Activated naive CD8-positive, alpha-beta T cell (primary cell): ENCODE results near the gene TMEM60.
"Not testable (repeated sequence)": the region's sequence is repeated elsewhere in the genome, so short reads cannot be mapped to it uniquely, and the experiment has no call there.

Experiments
- H3K27ac Mint-ChIP-seq: one replicate; pipeline ENCODE4 v1.8.0; 2021; ENCODE audit warnings: mixed read lengths
- H3K27me3 Mint-ChIP-seq: one replicate; pipeline ENCODE4 v1.8.0; 2021; ENCODE audit warnings: mixed read lengths
- H3K36me3 Mint-ChIP-seq: one replicate; pipeline ENCODE4 v1.8.0; 2021; ENCODE audit warnings: mixed read lengths
- H3K4me1 Mint-ChIP-seq: one replicate; pipeline ENCODE4 v1.8.0; 2021; ENCODE audit warnings: low read depth, mixed read lengths
- H3K4me3 Mint-ChIP-seq: one replicate; pipeline ENCODE4 v1.8.0; 2021; ENCODE audit warnings: mild to moderate bottlenecking, mixed read lengths
- H3K9me3 Mint-ChIP-seq: one replicate; pipeline ENCODE4 v1.8.0; 2021; ENCODE audit warnings: low read depth, mixed read lengths

TMEM60 gene

DNA sequence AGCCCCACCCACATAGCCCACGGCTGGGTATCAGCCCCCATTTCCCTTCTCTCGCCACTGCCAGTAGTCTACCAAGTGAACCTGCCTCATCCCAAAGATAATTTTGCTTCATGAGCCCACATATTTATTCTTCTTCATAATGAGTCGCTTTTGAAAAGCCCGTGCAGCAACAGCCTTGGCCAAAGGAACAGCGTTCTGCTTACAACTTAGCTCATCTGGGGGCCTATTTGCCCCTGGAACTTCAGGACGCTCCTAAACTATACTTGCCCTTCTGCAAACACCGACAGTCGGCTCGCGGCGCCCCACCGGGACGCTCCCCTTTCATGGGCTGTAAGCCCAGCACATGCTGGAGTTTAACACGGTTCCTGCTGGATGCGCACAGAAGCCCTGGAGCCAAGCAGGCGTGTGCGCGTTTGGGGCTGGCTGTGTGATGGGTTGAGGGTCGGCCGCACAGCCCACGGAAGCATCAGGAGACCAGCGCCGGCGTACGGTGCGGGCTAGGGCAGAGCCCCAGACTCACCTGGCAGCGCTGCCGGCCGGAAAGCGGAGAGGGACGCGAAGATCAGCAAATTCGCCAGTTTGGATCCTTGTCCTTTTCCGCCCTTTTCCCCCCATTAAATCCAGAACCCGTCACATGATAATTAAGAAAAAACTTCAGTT, 370 bp downstream of the TMEM60 start:
- H3K9me3 Mint-ChIP-seq = no peaks in the 10 kb centered on the region
- H3K4me3 Mint-ChIP-seq = peak overlapping the region; percentile 96
- peaks cover 7% of the 10 kb centered on the region for H3K36me3 Mint-ChIP-seq
- peaks cover 70% of the 10 kb centered on the region for H3K4me1 Mint-ChIP-seq
- peak overlapping the region; percentile 85 for H3K27ac Mint-ChIP-seq
- H3K27me3 Mint-ChIP-seq = no peaks in the 10 kb centered on the region

DNA sequence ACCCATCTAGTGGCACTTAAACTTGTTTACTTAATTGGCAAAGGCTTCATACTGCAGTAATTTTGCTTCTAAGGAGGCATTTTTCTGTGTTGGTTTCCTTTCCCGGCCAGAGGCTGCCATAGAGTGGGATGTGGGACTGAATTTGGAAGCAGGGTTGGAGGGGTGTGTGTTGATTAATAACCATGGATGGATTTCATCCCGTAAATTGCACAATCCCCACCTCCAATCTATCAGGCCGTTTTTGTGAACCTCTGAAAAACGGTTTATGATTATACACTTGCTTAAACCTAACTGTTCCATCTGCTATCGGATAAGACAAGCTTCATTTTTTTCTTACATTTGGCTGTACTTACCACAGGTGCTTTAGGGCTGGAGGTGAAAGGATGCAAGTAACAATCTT, 1.3 kb downstream of the TMEM60 start:
- Mint-ChIP-seq H3K27ac (peak overlapping the region; percentile 85), H3K9me3 (no peaks in the 10 kb centered on the region), H3K4me1 (peaks cover 63% of the 10 kb centered on the region), H3K36me3 (peaks cover 7% of the 10 kb centered on the region), H3K27me3 (no peaks in the 10 kb centered on the region), H3K4me3 (peak overlapping the region; percentile 96)

DNA sequence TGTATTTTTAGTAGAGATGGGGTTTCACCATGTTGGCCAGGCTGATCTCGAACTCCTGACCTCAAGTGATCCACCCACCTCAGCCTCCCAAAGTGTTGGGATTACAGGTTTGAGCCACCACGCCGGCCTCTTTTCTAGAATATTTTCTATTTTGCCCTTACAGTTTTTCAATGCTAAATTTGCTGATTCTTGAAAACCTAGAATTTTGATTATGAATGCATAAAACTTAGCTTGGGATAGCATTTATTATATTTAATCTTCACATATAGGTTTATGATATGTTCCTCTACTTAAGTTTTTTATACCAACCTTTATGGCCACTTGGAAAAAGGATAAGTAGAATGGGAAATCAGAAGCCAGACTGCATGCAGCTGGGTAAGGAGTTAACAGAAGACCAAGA, 2.1 kb downstream of the TMEM60 start:
- Mint-ChIP-seq H3K9me3 (no peaks in the 10 kb centered on the region), H3K27me3 (no peaks in the 10 kb centered on the region), H3K4me1 (peaks cover 56% of the 10 kb centered on the region), H3K4me3 (peak overlapping the region; percentile 96), H3K27ac (peak overlapping the region; percentile 71), H3K36me3 (peaks cover 7% of the 10 kb centered on the region)

DNA sequence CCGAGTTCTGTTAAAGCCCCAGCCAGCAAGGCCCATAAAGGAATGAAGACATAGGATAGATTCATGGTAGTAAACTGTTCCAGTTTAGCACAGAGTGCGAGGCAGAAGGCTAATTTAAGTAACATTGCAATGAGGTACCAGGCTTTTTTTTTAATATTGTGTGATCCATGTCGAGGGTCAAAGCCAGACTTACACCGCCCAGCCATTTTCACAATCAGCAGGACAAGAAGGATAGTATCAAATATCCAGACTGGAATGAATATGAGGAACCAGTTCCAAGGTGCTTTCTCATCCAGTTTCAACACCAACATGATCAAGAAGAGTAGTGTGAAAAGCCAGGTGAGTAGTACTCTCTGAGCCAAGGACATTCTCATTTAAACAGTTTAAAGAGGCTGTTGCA, 4.2 kb downstream of the TMEM60 start:
- Mint-ChIP-seq H3K27me3 (no peaks in the 10 kb centered on the region), H3K4me3 (no peak overlapping the region), H3K27ac (peak overlapping the region; percentile 30), H3K36me3 (peaks cover 7% of the 10 kb centered on the region), H3K9me3 (no peaks in the 10 kb centered on the region), H3K4me1 (peaks cover 41% of the 10 kb centered on the region)

DNA sequence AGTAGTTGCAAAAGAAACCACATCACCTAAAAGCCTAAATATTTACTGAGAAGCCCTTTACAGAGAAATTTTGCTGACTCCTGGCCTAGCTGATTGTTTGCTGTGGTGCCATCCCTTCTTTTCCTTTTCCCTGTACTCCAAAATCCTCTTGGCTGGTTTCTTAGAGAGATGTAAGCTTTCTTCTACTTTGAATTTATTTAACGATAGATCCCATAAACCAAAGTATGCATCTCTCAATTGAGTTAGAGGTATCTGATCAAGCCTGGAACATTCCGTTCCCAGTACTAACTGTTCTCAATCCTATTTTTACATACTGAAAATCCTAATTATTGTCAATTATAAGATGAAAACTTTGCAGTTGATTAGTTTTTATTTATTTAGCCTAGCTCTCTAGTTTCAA, 6.3 kb downstream of the TMEM60 start:
- Mint-ChIP-seq H3K27me3 (no peaks in the 10 kb centered on the region), H3K27ac (no peak overlapping the region), H3K9me3 (no peaks in the 10 kb centered on the region), H3K4me1 (peaks cover 28% of the 10 kb centered on the region), H3K36me3 (peaks cover 7% of the 10 kb centered on the region), H3K4me3 (no peak overlapping the region)

DNA sequence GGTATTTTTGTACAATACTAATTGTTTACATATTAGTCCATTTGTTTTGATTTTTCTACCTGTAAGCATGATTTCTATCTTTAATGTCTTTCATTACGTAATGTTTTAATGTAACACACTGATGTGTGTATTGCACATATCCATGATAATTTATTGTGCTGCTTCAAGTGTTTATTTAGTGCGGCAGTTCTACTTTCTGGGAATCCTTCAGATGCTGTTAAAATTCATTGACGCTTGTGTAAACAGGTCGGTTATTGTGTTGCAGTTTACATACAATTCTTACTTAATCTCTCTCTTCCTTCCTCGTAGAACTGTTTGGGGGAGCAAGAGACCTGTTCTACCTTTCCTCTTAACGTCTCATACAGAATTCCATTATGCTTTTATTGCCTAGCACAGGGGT, 6.9 kb downstream of the TMEM60 start:
- H3K27ac Mint-ChIP-seq = no peak overlapping the region
- H3K4me3 Mint-ChIP-seq = no peak overlapping the region
- peaks cover 7% of the 10 kb centered on the region for H3K36me3 Mint-ChIP-seq
- H3K27me3 Mint-ChIP-seq = no peaks in the 10 kb centered on the region
- H3K4me1 Mint-ChIP-seq = peaks cover 22% of the 10 kb centered on the region
- H3K9me3 Mint-ChIP-seq = no peaks in the 10 kb centered on the region

DNA sequence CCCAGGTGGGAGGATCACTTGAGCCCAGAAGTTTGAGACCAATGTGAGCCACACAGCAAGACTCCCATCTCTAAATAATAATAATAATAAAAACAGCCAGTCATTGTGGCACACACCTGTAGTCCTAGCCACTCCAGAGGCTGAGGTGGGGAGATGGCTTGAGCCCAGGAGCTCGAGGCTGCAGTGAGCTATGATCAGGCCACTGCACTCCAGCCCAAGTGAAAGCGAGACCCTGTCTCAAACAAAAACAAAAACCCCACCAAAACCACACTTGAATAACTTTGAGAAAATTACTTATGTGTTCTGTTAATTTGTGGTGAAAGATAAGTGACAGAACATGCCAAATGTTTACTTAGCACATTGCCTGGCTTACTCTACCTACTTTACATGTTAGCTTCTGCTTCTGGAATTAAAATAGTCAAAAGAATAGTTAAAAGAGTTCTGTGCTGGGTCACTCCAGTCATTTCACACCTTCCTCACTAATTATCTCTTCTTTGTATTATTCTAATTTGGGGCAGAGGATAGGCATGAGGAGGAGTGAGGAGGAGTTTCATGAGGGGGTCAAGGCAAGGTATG, 9.8 kb downstream of the TMEM60 start:
- H3K36me3 Mint-ChIP-seq = peaks cover 16% of the 10 kb centered on the region
- no peaks in the 10 kb centered on the region for H3K27me3 Mint-ChIP-seq
- no peaks in the 10 kb centered on the region for H3K9me3 Mint-ChIP-seq
- no peak overlapping the region for H3K4me3 Mint-ChIP-seq
- peaks cover 2% of the 10 kb centered on the region for H3K4me1 Mint-ChIP-seq
- no peak overlapping the region for H3K27ac Mint-ChIP-seq

DNA sequence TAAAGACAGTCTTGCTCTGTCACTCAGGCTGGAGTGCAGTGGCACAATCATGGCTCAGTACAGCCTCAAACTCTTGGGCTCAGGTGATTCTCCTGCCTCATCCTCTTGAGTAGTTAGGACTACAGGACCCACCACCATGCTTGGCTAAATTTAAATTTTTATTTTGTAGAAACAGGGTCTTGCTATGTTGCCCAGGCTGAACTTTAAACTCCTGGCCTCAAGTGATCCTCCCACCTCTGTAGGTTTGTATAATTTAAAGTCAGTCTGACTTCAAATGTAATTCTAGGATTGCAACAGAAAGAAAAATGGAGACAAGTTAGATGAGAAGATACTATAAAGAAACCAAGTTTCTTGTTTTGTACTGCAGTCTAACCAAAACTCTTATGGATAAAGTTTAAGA, 11.5 kb downstream of the TMEM60 start:
- H3K27ac Mint-ChIP-seq = no peak overlapping the region
- H3K9me3 Mint-ChIP-seq = no peaks in the 10 kb centered on the region
- H3K36me3 Mint-ChIP-seq = peaks cover 19% of the 10 kb centered on the region
- no peaks in the 10 kb centered on the region for H3K27me3 Mint-ChIP-seq
- no peak overlapping the region for H3K4me3 Mint-ChIP-seq
- H3K4me1 Mint-ChIP-seq = no peaks in the 10 kb centered on the region

DNA sequence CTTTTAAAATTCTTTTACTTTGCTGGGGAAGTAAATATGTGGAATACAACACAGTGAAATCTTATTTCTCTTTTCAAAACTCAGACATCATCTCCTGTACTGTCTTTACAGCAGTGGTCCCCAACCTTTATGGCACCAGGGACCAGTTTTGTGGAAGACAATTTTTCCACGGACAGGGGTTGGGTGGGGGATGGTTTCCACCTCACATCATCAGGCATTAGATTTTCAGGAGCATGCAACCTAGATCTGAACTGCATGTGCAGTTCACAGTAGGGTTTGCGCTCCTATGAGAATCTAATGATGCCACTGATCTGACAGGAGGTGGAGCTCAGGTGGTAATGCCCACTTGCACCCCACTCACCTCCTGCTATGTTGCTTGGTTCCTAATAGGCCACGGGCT, 12.2 kb downstream of the TMEM60 start:
- no peaks in the 10 kb centered on the region for H3K9me3 Mint-ChIP-seq
- H3K36me3 Mint-ChIP-seq = peaks cover 19% of the 10 kb centered on the region
- no peak overlapping the region for H3K27ac Mint-ChIP-seq
- no peak overlapping the region for H3K4me3 Mint-ChIP-seq
- no peaks in the 10 kb centered on the region for H3K27me3 Mint-ChIP-seq
- H3K4me1 Mint-ChIP-seq = no peaks in the 10 kb centered on the region

DNA sequence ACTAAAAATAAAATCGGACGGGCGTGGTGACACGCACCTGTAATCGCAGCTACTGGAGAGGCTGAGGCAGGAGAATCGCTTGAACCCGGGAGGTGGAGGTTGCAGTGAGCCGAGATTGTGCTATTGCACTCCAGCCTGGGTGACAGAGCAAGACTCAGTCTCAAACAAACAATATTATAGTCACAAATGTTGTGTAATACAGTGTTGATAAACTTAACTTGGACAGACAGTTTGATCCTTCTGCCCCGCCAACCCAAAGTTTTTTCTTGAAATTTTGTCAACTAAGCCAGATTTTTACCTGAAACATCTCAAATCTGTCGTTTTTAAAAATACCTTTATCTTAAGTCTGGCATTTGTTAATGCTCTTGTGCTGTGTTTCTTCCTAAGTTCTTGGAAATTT, 13.8 kb downstream of the TMEM60 start:
- H3K36me3 Mint-ChIP-seq = peaks cover 25% of the 10 kb centered on the region
- H3K4me3 Mint-ChIP-seq, H3K27me3 Mint-ChIP-seq, H3K27ac Mint-ChIP-seq, H3K4me1 Mint-ChIP-seq, H3K9me3 Mint-ChIP-seq: not testable (repeated sequence)

DNA sequence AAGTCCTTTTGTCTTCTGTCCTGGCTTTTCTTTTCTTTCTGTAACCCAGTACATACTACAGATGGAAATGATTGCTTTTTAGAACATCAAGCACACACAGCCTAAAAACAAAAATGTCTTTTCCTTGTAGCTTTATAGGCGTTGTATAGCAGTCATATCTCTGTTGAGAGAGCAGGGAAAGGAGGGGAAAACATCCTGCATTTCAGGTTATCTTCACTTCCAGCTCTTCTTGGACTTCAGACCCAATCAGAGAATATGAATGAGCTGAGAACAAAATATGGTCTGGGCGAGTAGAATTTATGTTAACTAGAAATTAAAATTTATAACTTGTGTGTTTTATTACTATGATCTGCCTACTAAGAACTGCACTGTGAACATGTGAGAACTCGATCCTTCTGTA, 14.7 kb downstream of the TMEM60 start:
- Mint-ChIP-seq H3K27ac (no peak overlapping the region), H3K4me1 (no peaks in the 10 kb centered on the region), H3K4me3 (no peak overlapping the region), H3K9me3 (no peaks in the 10 kb centered on the region), H3K27me3 (no peaks in the 10 kb centered on the region), H3K36me3 (peaks cover 25% of the 10 kb centered on the region)

DNA sequence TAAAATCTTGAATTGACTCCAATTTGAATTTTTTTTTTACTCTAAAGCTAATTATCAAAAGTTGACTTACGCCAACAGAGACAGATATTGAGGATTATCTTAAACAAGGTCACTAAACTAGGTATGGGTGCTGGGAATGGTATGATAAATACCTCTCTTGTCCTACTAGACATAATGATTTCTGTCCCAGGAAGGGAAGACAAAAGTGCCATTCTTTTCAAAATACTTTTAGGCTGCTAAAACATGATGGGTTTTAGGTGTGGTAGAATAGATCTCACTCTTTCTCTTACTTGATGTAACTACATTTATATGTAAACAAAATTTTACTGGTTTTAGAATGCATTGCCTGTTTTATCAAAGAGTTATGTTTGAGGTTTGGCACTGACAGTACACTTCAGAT, 15.1 kb downstream of the TMEM60 start:
- no peaks in the 10 kb centered on the region for H3K9me3 Mint-ChIP-seq
- no peak overlapping the region for H3K27ac Mint-ChIP-seq
- no peak overlapping the region for H3K4me3 Mint-ChIP-seq
- peaks cover 27% of the 10 kb centered on the region for H3K36me3 Mint-ChIP-seq
- H3K27me3 Mint-ChIP-seq = no peaks in the 10 kb centered on the region
- no peaks in the 10 kb centered on the region for H3K4me1 Mint-ChIP-seq

DNA sequence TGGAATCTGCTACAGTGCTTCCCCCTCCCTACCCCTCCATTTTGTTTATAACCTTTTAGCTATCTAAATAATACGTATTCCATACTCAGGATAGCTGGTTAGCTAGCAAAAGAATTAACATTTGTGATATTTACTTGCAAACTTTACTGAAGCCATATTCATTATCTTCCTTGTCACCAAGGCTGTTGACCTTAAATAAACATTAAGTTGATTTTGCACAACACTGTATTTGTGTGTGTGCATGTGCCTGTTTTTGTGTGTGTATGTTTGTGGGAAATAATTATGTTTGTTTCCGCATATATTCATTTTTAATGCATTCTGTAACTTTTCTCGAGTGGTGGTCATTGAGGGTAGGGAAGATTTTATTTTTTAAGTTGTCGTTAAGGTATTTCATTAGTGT, 15.9 kb downstream of the TMEM60 start:
- no peaks in the 10 kb centered on the region for H3K27me3 Mint-ChIP-seq
- no peaks in the 10 kb centered on the region for H3K9me3 Mint-ChIP-seq
- no peak overlapping the region for H3K27ac Mint-ChIP-seq
- no peak overlapping the region for H3K4me3 Mint-ChIP-seq
- H3K36me3 Mint-ChIP-seq = peaks cover 28% of the 10 kb centered on the region
- H3K4me1 Mint-ChIP-seq = no peaks in the 10 kb centered on the region

DNA sequence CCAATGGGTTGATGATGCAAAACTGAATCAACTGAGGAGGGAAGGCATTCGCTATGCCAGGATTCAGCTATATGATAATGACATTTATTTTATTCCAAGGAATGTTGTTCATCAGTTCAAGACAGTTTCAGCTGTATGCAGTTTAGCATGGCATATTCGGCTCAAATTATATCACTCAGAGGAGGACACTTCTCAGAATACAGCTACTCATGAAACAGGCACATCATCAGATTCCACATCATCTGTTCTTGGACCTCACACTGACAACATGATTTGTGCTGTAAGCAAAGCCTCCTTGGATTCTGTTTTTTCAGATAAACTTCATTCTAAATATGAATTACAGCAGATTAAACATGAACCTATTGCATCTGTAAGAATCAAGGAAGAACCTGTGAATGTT, 19.7 kb downstream of the TMEM60 start:
- Mint-ChIP-seq H3K36me3 (peaks cover 23% of the 10 kb centered on the region), H3K4me1 (peaks cover 2% of the 10 kb centered on the region), H3K27me3 (no peaks in the 10 kb centered on the region), H3K9me3 (no peaks in the 10 kb centered on the region), H3K4me3 (no peak overlapping the region), H3K27ac (no peak overlapping the region)

DNA sequence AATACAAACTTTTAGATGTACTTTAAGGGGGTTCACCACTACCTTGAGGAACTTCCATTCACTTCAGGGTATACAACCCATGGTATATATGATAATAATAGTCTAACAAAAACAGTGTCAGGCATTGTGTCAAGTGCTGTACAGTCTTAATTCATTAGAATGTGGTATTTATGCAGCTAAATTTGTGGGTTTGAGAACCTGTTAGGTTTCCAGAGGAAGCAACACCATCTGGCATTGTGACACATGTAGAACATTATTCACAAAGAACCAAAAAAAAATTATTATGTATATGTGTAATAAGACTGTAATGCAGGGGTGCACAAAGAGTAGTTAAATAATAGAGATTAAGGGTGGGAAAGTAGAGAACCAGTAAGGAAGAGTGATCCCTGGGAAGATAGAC, 26.3 kb downstream of the TMEM60 start:
- H3K27ac Mint-ChIP-seq = no peak overlapping the region

DNA sequence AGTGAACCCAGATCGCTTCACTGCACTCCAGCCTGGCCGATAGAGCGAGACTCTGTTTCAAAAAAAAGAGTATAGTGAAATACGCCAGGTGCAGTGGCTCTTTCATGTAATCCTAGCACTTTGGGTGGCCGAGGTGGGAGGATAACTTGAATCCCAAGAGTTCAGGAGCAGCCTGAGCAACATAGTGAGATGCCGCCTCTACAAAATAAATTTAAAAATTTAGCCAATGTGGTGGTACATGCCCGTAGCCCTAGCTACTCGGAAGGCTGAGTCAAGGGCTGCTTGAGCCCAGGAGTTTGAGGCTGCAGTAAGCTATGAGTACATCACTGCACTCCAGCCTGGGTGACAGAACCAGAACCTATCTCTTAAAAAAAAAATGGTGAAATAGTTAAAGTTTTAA, 27.9 kb downstream of the TMEM60 start:
- Mint-ChIP-seq H3K36me3 (peaks cover 6% of the 10 kb centered on the region), H3K27me3 (no peaks in the 10 kb centered on the region), H3K9me3 (no peaks in the 10 kb centered on the region), H3K4me3 (no peak overlapping the region), H3K4me1 (peaks cover 4% of the 10 kb centered on the region), H3K27ac (no peak overlapping the region)

More for the DNA sequence above, 26.3 kb downstream of the TMEM60 start:
- no peak overlapping the region for H3K4me3 Mint-ChIP-seq
- H3K27me3 Mint-ChIP-seq = no peaks in the 10 kb centered on the region
- no peaks in the 10 kb centered on the region for H3K9me3 Mint-ChIP-seq
- H3K36me3 Mint-ChIP-seq = peaks cover 14% of the 10 kb centered on the region
- H3K4me1 Mint-ChIP-seq = peaks cover 3% of the 10 kb centered on the region
